Stimulated activated CD8-positive, alpha-beta memory T cell treated with anti-CD3 and anti-CD28 coated beads, Interleukin-15, amount 100 ng/mL, for 1 hour (primary cell): ENCODE data around the gene CSGALNACT2.

Experiments used
- DNase-seq: peaks from one replicate; pipeline ENCODE4 v3.0.0-alpha.2; 2020; ENCODE audit warnings: low read depth

Gene CSGALNACT2

GRCh38 chr10:43111921-43112607 lies 26.2 kb upstream of the CSGALNACT2 start:
- no peak for DNase-seq

DNA sequence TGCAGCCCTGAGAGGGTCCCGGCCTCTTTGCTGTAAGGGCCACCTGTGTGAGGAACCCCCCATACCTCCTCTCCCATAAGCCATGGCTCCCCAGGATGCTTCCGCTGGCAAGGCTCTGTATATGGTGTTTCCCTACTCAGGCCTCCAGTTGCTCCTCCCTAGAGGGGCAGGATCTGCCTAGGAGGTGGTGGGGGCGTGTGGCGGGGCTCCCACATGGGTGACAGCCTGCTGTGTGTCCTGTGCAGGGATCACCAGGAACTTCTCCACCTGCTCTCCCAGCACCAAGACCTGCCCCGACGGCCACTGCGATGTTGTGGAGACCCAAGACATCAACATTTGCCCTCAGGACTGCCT lies 25.7 kb upstream of the CSGALNACT2 start:
- DNase-seq = no peak

DNA sequence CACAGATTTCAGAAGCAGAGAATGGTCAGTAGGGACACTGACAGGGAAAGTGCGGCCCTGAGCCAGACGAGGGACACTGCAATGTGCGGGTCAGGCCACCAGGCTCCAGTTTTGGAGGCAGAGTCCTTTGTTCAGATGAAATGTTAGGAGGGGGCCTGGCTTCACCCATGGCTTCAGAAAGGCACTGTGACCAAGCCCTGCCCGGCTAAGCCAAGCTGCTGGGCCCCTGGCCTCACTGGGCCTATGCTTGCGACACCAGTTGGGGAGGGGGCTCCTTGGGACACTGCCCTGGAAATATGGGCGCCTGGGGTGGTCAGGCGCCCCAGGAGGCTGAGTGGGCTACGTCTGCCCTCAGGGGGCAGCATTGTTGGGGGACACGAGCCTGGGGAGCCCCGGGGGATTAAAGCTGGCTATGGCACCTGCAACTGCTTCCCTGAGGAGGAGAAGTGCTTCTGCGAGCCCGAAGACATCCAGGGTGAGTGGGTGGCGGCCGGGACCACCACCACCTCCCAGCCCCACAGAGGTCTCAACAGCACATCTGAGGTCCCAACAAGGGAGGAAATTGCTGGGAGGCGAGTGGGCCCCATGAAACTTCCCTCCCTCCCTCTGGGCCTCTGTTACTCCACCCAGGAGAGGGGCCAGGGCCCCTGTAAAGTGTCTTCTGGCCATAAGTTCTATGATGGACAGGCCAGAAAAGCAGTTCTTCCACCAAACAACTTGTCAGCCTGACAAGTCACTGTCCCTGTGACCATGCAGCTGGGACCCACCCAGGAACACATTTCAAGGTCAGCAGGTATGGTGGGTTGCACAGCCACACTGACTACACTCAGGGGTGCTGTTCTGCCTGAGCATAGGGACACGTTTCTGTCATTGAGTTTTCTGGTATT lies 24.8 kb upstream of the CSGALNACT2 start:
- no peak for DNase-seq

GRCh38 chr10:43114088-43114742 lies 24.0 kb upstream of the CSGALNACT2 start:
- DNase-seq = no peak

GRCh38 chr10:43114743-43115611 lies 23.3 kb upstream of the CSGALNACT2 start:
- no peak for DNase-seq

GRCh38 chr10:43115881-43116595 lies 22.2 kb upstream of the CSGALNACT2 start:
- DNase-seq = no peak

GRCh38 chr10:43116596-43116995 lies 21.6 kb upstream of the CSGALNACT2 start:
- DNase-seq = no peak

GRCh38 chr10:43117031-43117776 lies 21.0 kb upstream of the CSGALNACT2 start:
- DNase-seq = no peak

DNA sequence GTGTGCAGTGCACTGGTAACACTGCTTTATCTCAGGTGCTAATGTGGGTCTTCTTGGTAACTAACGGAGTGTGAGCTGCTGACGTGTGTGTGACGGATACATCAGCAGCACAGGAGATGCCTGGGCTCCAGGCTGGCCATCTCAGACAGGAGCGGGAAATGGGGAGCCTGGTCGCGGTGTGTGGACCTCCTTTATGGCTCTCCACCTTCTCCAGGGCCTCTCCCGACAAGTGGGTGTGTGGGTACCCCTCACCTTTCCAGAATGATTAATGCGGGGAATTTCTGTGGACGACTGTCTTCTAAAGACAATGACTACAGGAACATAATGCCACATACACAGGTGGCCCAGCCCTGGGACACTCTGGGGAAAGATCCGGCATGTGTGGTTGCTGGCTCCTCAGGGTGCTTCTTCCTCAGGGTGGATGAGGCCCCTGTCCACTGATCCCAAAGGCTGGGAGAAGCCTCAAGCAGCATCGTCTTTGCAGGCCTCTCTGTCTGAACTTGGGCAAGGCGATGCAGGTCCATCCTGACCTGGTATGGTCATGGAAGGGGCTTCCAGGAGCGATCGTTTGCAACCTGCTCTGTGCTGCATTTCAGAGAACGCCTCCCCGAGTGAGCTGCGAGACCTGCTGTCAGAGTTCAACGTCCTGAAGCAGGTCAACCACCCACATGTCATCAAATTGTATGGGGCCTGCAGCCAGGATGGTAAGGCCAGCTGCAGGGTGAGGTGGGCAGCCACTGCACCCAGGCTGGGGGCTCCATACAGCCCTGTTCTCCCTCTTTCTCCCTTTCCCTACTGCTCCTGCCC lies 20.3 kb upstream of the CSGALNACT2 start:
- DNase-seq = no peak

DNA sequence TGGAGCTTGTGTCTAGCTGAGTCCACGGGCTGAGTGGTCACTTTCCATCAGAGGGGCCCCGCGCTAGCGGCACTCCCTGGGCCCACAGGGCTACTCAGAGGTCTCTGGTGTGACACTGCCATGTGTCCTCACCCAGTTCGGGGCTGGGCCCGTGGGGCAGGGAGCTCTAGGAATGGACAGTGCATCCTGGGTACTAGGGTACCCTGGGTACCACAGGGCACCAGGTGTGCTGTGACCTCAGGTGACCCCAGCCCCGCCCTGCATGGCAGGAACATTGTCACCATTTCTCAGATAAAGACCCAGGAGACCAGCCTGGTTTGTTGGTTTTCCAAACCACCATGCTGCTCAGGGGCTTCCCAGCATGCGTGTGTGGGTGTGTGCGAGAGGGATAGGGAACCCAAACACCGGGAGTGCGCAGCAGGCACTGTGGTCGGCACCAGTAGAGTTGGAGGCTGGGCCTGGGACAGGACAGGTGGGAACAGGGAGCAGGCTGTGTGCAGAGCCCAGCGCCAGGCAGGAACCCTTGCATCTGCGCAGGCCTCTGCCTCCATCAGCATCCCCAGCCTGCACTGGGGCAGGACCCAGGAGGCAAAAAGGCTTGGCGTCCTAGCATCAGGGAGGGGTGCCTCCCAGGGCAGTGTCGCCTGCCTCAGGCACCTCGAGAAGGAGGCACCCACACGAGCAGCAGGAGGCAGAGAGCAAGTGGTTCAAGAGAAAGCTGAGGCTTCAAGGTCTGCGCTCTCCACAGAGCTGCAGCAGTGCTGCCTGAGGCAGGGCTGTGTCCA lies 19.4 kb upstream of the CSGALNACT2 start:
- no peak for DNase-seq

- DNase-seq = no peak
These were observed 18.7 kb upstream of the CSGALNACT2 start for GRCh38 chr10:43119416-43120115.

DNA sequence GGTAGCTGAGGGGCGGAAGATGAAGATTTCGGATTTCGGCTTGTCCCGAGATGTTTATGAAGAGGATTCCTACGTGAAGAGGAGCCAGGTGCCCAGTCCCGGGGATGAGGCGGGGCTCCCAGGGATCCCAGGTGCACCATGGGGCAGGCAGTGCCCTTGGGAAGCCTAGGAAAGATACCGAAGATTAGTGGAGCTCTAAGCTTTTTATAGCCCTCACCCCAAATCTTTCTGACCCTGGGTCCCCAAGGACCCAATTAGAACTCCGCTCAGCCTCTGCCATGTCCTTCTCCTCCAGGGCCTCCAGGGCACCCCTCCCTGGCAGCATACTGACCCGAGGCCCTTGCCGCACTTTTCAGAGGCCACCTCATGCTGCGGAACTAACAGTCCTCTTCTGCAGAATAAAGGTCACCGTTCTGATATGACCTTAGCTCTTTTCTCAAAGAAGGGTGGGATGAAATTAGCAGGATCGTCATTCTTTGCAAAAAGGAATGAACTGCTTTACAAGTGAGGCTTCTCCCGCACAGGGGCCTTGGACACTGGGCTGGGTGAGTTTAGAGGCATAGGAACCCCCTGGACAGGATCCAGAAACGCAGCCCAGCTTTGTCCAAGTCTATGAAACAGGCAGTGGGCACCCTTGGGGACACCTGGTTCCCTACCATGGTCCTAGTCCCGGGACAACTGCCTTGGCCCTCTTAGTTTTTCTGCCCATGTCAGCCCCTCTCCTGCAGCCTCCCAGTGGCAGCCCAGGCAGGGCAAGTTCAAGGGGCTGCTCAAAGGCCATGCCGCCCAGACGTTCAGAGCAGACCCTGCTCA lies 17.9 kb upstream of the CSGALNACT2 start:
- DNase-seq = no peak

DNA sequence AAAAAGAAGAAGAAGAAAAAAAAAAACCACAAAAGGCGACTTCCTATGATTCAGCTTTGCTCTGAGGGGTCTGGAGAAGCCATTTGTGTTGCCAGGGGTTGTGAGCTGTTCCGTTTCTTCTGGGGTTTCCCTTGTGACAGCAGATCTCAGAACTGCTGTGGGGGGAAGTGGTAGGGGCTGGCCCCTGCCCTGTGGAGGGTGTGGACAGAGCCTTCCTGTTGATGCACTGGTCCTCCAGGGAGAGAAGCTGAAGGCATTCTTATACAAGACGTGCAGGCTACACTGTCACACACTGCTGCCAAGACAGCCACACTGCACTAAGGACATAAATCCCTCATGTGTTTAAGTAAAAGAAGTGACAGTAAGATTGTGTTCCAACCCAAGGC lies 17.3 kb upstream of the CSGALNACT2 start:
- no peak for DNase-seq

DNA sequence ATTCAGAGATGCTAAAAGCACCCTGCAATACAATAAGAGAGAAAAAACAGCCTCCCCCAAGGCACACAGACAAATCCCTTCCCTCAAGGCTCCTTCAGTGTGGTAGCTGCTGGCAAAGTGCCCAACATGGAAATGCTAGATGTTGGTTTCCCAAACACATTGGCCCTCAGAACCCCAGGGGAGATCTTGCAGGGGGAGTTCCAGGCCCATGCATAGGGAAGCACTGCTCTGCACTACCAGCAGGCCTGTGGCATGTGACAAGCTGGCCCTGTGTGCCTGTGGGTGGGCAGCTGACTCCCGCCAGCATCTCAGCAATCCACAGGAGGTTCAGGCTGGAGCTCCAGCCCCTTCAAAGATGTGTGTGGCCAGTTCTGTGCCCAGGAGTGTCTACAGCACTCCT lies 16.8 kb upstream of the CSGALNACT2 start:
- no peak for DNase-seq

- DNase-seq = no peak
These were observed 16.1 kb upstream of the CSGALNACT2 start for GRCh38 chr10:43122096-43122495.

DNA sequence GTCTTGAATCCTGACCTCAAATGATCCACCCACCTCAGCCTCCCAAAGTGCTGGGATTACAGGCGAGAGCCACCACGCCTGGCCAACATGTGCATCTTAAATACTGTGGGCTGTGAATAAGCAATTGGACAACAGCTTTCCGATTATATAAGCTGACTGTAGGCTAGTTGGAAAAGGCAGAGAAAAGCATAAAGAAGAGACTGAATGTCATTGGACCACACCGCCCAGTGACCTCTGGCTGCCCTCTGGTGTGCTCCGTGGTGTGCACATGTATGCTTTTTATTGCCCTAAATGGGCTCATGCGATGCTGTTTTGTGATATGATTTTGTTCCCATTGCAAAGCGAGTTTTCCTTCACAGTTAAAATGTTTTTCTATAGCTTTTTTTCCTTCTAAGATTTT lies 15.4 kb upstream of the CSGALNACT2 start:
- DNase-seq = no peak

GRCh38 chr10:43123361-43124093 lies 14.7 kb upstream of the CSGALNACT2 start:
- DNase-seq = no peak
